Measurements from ENCODE around the gene HSDL1. TPM values are rescaled to one million over a fixed set of nuclear protein-coding genes. Genes with fewer than 3 reads are reported as not detected.

The HSDL1 gene
- total and polyA plus RNA-seq, 2 donors (not counting 3 experiments of a cell fraction or from before 2014, with no cell fraction given): 19.9 to 27.9 TPM

DNA sequence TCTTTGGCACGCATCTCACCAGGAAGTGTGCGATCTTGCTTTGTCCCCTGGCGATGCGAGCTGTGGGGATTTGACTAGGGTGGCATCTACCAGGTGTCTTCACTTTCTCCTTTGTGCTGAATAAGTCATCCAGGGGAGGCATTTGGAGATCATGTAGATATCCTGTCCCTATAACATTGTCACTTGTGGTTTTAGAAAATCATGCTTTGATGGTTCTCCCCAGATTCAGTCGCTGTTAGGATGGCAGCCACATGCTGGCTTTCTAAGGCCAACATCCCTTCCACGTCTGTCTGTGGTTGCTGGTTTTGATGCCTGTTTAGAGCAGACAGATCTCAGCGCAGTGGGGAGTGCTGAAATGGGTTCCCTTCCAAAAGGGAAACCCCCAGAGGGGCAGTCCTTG is 48.5 kb upstream of the HSDL1 start:
- H3K4me1 ChIP-seq (ENCODE audit: control insufficient read depth, extremely low read depth, insufficient read depth, low read length): no peaks in the 10 kb centered on the region
- H3K27me3 ChIP-seq (ENCODE audit: control insufficient read depth in 2 of 2, insufficient read depth in 2 of 2, low read length in 2 of 2): no peaks in the 10 kb centered on the region
- FAIRE-seq (no peak), DNase-seq (ENCODE audit: low read depth, low spot score) (no peak)
- no TSS peak for BruUV-seq (replicated peaks)
- H3K9me1 ChIP-seq (replicated peaks; ENCODE audit: control insufficient read depth, extremely low read depth, insufficient read depth, low read length): no peaks in the 10 kb centered on the region
- dilution Hi-C loops (cut with MboI; ENCODE audit: extremely low pct_ligation_motif_present, low sequenced_read_pairs) (no loop called here), intact Hi-C loops (cut with micrococcal nuclease) (no loop called here)
- no peak overlapping the region for H3K9ac ChIP-seq (replicated peaks; ENCODE audit: extremely low read depth, insufficient read depth, low read length)
- H3K27ac ChIP-seq (ENCODE audit: insufficient read depth, low read depth, low read length): no peak overlapping the region
- no peaks in the 10 kb centered on the region for H4K20me1 ChIP-seq (replicated peaks; ENCODE audit: control insufficient read depth, extremely low read depth, insufficient read depth, low read length)
- H2AFZ ChIP-seq (ENCODE audit: low read depth, low read length): no peak overlapping the region
- H3K9me3 ChIP-seq (replicated peaks; ENCODE audit: control insufficient read depth, insufficient read depth, low read length): no peaks in the 10 kb centered on the region
- no peaks in the 10 kb centered on the region for H3K36me3 ChIP-seq (ENCODE audit: control insufficient read depth in 2 of 2, extremely low read depth in 1 of 2, insufficient read depth in 2 of 2, low read length in 2 of 2)
- TF ChIP-seq MYC (IDR thresholded peaks at IDR 0.05; ENCODE audit: low read depth, low read length): no peak
- TF ChIP-seq, protein P1, sequence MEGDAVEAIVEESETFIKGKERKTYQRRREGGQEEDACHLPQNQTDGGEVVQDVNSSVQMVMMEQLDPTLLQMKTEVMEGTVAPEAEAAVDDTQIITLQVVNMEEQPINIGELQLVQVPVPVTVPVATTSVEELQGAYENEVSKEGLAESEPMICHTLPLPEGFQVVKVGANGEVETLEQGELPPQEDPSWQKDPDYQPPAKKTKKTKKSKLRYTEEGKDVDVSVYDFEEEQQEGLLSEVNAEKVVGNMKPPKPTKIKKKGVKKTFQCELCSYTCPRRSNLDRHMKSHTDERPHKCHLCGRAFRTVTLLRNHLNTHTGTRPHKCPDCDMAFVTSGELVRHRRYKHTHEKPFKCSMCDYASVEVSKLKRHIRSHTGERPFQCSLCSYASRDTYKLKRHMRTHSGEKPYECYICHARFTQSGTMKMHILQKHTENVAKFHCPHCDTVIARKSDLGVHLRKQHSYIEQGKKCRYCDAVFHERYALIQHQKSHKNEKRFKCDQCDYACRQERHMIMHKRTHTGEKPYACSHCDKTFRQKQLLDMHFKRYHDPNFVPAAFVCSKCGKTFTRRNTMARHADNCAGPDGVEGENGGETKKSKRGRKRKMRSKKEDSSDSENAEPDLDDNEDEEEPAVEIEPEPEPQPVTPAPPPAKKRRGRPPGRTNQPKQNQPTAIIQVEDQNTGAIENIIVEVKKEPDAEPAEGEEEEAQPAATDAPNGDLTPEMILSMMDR (IDR thresholded peaks at IDR 0.05; ENCODE audit: extremely low read depth in 1 of 2, insufficient read depth in 1 of 2, low read depth in 1 of 2, low read length in 2 of 2): no peak
- TF ChIP-seq EZH2 (IDR thresholded peaks at IDR 0.05; ENCODE audit: borderline replicate concordance, low read depth, low read length, severe bottlenecking): no peak
- TF ChIP-seq POLR2A (IDR thresholded peaks at IDR 0.05; ENCODE audit: low read depth, low read length): no peak
- no peak for TF ChIP-seq JUN (IDR thresholded peaks at IDR 0.05; ENCODE audit: borderline replicate concordance, insufficient read depth, insufficient read length, low read depth)
- TF ChIP-seq GATA2 (IDR thresholded peaks at IDR 0.05; ENCODE audit: insufficient read depth, insufficient read length, low read depth, low read length): no peak
- no peak for TF ChIP-seq FOS (IDR thresholded peaks at IDR 0.05; ENCODE audit: borderline replicate concordance, insufficient read depth, low read length)
- TF ChIP-seq POLR2AphosphoS5 (IDR thresholded peaks at IDR 0.05; ENCODE audit: insufficient read depth, low read depth, low read length): no peak
- TF ChIP-seq, protein P2, sequence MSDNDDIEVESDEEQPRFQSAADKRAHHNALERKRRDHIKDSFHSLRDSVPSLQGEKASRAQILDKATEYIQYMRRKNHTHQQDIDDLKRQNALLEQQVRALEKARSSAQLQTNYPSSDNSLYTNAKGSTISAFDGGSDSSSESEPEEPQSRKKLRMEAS (IDR thresholded peaks at IDR 0.05; ENCODE audit: insufficient read depth, insufficient read length): no peak
- H3K4me3 ChIP-seq (replicated peaks in 1 of 3; ENCODE audit: insufficient read depth in 1 of 3, low read depth in 1 of 3, low read length in 3 of 3): no peak overlapping the region
- POLR2A ChIA-PET: no interaction called here
- H3K79me2 ChIP-seq (ENCODE audit: control insufficient read depth, insufficient read depth, low read length): no peaks in the 10 kb centered on the region
- no peak overlapping the region for H3K4me2 ChIP-seq (ENCODE audit: insufficient read depth, low read length)
- CTCF ChIA-PET: no interaction called here
